KOPT-K1 (cell line): ENCODE measurements around the gene LINGO3.
A peak's percentile ranks its signal among the peaks of the same experiment; 100 is the strongest.

ENCODE experiments used
- H3K27ac ChIP-seq: fragments of 200-600 bp; sonication (generic); 2 replicates; pipeline ENCODE4 v1.5.1; 2016; ENCODE audit warnings: antibody characterized with exemption, mild to moderate bottlenecking, low read depth, low read length; ENCODE audit not compliant: poor library complexity, severe bottlenecking
- H3K36me3 ChIP-seq: fragments of 200-600 bp; sonication (generic); 2 replicates; pipeline ENCODE4 v1.5.1; 2017; ENCODE audit warnings: antibody characterized with exemption, mild to moderate bottlenecking, low read length, moderate library complexity; ENCODE audit not compliant: insufficient read depth
- H3K9me3 ChIP-seq: fragments of 200-600 bp; sonication (generic); 2 replicates; pipeline ENCODE4 v1.5.1; 2017; ENCODE audit warnings: antibody characterized with exemption, low read length, mild to moderate bottlenecking; ENCODE audit not compliant: insufficient read depth, poor library complexity, severe bottlenecking

LINGO3 gene

GRCh38 chr19:2275588-2276428 is 32.1 kb downstream of the LINGO3 start:
- peaks cover 52% of the 10 kb centered on the region for H3K36me3 ChIP-seq
- no peaks in the 10 kb centered on the region for H3K9me3 ChIP-seq
- no peak overlapping the region for H3K27ac ChIP-seq

- Histone ChIP-seq H3K36me3 (peaks cover 52% of the 10 kb centered on the region), H3K27ac (no peak overlapping the region), H3K9me3 (no peaks in the 10 kb centered on the region)
Measured at GRCh38 chr19:2274931-2275535, 32.9 kb downstream of the LINGO3 start.

DNA sequence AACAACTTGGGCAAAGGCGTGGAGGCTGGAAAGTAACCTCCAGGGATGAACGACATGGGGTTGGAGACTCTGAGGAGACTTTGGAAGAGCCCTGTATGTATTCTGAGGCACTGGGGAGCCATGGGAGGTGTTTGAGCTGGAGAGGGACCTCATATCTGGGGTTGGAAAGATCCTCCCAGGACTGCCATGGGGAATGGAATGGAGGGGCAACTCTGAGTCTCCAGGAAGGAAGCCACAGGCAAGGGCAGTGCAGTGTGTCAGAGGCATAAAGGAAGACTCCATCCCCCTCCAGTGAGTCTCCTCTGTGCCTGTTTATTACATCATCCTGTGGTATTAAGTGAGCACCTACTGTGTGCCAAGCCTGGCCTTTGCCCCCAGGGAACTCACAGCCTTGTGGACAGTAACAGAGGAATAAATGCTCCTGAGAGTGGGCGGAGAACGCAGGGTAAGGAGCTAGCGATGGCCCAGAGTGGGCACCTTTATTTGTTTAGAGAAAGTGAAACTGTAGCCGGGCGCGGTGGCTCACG is 33.7 kb downstream of the LINGO3 start:
- Histone ChIP-seq H3K36me3 (peaks cover 52% of the 10 kb centered on the region), H3K27ac (peak overlapping the region; percentile 87), H3K9me3 (no peaks in the 10 kb centered on the region)

DNA sequence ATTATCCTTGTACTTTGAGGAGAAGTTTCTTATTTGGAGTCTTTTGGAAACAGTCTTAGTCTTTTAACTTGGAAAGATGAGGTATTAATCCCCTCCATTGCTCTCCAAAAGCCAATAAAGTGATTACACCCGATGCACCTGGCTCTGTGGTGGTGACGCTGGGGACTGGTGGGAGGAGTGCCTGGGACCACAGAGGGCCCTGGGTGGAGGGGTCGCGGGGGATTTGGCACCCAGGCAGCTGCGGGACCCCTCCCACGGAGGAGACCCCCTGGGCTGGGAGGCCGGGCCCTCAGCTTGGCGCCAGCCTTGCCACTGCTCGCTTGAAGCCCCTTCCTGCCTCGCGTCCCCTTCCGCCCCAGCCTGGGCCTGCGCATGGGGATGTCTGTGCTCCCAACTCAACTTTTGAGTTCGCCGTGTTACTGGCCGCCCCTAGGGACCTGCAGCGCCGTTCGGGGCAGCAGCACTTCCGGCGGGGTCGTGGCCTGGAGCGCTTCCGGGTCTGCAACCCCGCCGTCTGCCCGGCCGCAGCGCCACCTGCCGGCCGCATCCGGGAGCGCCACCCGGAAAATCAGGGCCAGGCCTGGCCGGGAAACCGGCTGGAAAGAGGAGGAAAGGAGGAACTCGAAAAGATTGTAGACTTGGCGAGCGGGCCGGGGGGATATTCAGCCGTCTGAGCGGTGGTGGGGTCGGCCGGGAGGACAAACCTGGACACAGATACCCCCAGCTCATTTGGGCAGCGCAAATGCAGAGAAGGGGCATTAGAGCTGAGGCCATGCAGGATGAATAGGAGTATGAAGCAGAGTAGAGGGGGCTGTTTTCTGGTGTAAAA is 34.4 kb downstream of the LINGO3 start:
- Histone ChIP-seq H3K36me3 (peaks cover 52% of the 10 kb centered on the region), H3K27ac (peak overlapping the region; percentile 87), H3K9me3 (no peaks in the 10 kb centered on the region)

DNA sequence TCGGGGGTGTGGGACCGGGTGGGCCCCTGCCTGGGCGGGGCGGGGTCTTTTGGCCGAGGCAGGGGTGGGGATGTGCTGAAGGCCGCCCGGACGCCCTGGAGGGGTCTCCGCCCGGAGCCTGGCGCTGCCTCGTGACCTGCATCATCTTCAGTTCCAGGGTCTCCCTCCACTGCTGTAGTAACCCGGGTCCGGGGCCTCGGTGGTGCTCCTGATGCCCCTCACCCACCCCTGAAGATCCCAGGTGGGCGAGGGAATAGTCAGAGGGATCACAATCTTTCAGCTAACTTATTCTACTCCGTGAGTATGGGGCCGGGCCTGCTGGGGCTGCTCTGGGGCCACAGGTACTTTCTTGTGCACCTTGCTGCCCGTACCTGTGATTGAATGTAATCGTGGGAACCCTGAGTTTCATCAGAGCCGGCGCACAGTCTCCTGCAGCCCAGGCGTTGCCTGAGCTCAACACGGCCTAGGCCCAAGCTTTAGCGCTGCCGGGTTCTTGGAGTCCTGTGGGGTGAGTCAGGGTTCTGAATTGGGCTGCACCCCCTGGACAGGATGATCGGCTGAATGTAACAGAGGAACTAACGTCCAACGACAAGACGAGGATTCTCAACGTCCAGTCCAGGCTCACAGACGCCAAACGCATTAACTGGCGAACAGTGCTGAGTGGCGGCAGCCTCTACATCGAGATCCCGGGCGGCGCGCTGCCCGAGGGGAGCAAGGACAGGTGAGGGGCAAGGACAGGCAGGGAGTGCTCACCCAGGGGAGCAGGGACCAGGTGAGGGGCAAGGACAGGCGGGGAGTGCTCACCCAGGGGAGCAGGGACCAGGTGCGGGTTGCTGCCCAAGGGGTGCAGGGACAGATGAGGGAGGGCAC is 36.5 kb downstream of the LINGO3 start:
- Histone ChIP-seq H3K36me3 (peaks cover 49% of the 10 kb centered on the region), H3K27ac (peak overlapping the region; percentile 87), H3K9me3 (no peaks in the 10 kb centered on the region)

DNA sequence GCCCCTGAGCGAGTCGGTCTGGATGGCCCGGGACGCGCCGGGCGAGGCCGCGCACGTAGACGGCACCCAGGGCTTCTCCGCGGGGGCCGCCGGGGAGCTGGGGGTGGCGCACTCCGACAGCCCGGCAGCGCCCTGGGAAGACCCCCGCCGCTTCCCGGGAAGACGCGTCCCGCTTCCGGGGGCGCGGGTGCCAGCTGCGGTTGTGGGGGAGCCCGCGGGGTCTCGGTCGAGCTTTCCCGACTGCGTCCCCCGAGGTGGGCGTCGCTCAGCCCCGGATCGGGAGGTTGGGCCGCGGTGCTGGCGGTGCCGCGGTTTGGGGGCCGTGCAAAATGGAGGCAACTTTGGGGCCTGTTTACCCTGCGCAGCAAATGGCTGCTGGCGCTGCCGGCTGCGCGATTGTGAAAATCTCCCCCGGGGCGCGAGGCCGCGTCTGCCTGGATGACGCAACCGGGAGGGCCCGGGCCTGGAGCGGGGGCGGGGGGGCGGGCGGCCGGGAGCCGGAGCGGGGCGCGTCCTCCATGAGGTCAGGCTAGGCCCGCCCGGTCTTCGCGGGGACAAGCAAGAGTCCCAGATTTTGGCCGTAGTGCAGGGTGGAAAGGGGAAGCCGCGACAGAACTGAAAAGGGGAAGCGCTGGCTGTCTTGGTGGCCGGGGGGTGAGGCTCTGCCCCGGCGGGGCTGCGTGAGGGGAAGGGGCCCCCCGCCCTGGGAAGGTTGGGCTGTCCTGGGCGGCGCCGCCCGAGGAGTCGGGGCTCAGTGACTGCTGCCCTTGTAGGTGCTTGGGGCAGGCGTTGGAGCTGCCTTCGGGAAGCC is 37.3 kb downstream of the LINGO3 start:
- peak overlapping the region; percentile 87 for H3K27ac ChIP-seq
- peaks cover 41% of the 10 kb centered on the region for H3K36me3 ChIP-seq
- H3K9me3 ChIP-seq = no peaks in the 10 kb centered on the region

- peaks cover 35% of the 10 kb centered on the region for H3K36me3 ChIP-seq
- H3K9me3 ChIP-seq = no peaks in the 10 kb centered on the region
- H3K27ac ChIP-seq = peak overlapping the region; percentile 87
Measured at GRCh38 chr19:2270157-2270422, 37.9 kb downstream of the LINGO3 start.

DNA sequence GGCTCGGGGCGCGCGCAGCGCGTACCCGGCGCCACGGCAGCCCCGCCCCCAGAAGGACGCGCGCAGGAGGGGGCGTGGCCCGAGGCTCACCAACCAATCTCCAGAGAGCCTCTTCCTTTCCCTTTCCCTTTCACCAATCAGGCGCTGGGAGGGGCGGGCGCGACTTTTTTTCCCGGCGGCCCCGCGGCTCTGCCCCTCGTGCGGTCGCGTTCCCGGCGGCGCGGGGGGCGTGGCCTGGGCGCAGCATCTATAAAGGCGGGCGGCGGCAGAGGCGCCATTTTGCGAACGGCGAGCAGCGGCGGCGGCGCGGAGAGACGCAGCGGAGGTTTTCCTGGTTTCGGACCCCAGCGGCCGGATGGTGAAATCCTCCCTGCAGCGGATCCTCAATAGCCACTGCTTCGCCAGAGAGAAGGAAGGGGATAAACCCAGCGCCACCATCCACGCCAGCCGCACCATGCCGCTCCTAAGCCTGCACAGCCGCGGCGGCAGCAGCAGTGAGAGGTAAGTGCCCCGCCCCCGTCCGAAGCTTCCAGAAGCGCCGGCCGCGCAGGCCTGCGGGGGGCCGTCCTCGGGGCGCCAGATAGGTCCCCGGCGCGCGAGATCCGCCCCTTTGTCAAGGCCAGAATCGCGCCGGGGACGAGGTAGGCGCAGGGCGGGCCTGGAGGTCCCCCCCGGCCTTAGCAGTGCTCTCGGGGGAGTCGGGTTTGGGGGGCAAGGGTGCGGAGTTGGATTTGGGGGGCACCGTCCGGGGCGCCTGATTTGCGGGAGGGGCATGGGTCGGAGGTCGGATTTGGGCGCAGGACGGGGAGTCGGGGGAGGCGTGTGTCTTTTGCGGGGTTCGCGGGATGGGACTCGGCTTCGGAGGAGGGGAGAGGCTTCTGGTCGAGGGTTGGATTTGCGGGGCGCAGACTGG is 38.5 kb downstream of the LINGO3 start:
- Histone ChIP-seq H3K9me3 (no peaks in the 10 kb centered on the region), H3K27ac (peak overlapping the region; percentile 87), H3K36me3 (peaks cover 31% of the 10 kb centered on the region)

DNA sequence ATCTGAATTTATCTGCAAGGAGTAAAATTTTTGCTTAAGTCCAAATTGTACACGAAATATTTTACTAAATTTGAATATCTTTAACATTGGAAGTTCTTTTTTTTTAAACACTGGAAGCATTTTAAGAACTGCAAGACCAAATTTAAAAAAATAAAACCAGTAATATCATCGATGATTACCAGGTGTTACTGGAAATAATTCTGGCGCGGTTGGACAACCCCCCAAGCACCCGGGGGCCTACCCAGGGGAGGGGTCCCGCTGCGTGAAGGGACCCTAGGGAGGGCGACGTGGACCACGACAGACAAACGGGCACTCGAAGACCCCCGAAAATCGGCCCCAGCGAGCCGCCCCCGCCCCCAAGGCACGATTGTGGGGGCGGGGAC is 39.1 kb downstream of the LINGO3 start:
- Histone ChIP-seq H3K36me3 (peaks cover 25% of the 10 kb centered on the region), H3K9me3 (no peaks in the 10 kb centered on the region), H3K27ac (peak overlapping the region; percentile 57)

- peaks cover 25% of the 10 kb centered on the region for H3K36me3 ChIP-seq
- peak overlapping the region; percentile 57 for H3K27ac ChIP-seq
Measured at GRCh38 chr19:2268480-2268830, 39.5 kb downstream of the LINGO3 start.

DNA sequence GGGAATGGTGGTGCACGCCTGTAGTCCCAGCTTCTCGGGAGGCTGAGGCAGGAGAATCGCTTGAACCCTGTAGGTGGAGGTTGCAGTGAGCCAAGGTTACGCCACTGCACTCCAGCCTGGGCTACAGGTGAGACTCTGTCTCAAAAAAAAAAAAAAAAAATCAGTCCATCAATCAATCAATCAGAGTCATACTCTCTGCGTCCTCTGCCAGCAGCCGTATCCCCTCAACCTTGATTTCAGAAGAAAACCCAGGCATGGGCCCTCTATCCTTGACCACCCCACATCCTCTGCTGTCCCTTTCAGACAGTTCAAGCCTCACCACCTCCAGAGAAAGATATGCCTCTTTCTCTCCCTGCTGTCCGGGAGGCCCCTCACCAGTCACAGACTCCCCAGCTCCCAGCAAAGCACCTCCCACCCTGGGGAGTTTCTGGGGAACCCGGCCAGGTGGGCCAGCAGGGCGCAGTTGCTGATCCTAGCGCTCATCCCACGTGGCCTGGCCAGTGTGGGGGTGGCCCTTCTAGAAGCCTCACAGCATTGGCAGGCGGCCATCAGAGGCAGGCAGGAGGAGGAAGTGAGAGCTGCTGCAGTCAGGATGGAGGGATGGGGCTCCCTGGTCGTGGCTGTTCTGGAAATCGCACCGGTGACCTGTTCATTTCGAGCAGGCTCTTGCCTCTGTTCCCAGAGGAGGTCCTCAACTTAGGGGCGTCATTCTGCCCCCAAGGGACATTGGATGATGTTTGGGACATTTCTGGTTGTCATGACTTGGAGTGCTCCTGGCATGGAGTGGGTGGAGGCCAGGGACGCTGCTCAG is 41.6 kb downstream of the LINGO3 start:
- Histone ChIP-seq H3K27ac (no peak overlapping the region), H3K36me3 (peaks cover 4% of the 10 kb centered on the region)

More at GRCh38 chr19:2268480-2268830, 39.5 kb downstream of the LINGO3 start:
- H3K9me3 ChIP-seq = no peaks in the 10 kb centered on the region

GRCh38 chr19:2261438-2262172 is 46.3 kb downstream of the LINGO3 start:
- H3K9me3 ChIP-seq = no peaks in the 10 kb centered on the region
- H3K36me3 ChIP-seq = no peaks in the 10 kb centered on the region
- H3K27ac ChIP-seq = no peak overlapping the region

More for the DNA sequence above, 41.6 kb downstream of the LINGO3 start:
- H3K9me3 ChIP-seq = no peaks in the 10 kb centered on the region
